IMR-90 (cell line): Measurements from ENCODE around the gene PAAF1. TPM values are rescaled to one million over a fixed set of nuclear protein-coding genes. Genes with fewer than 3 reads are reported as not detected.

Experiments used
- ATAC-seq: fragments of 200-7000 bp; cut with Tn5 transposase; 2 replicates; pipeline ENCODE4 v1.9.1; 2020; ENCODE audit warnings: low read depth, mild to moderate bottlenecking, moderate library complexity
- BruUV-seq: library from RNA; stranded (reverse); fragments of 400-500 nt; replicated peaks from 2 replicates; lab custom pipeline; 2021; lab: Mats Ljungman, UMichigan
- CTCF ChIA-PET: fragments of 300-600 bp; formaldehyde crosslinking; extraction: SDS; loops from one replicate; lab custom pipeline; 2021; ENCODE audit warnings: antibody characterized with exemption; lab: Yijun Ruan, JAX
- POLR2A ChIA-PET: fragments of 300-600 bp; sonication (Branson Sonifier 250); formaldehyde crosslinking; loops from one replicate; lab custom pipeline; 2022; ENCODE audit warnings: antibody characterized with exemption; ENCODE audit not compliant: unreplicated experiment; lab: Charles Lee
- DNase-seq: peaks from one replicate; pipeline ENCODE4 v3.0.0; 2013
- H2AFZ ChIP-seq: replicated peaks from 2 replicates; pipeline ENCODE3; 2013; ENCODE audit warnings: low read length, mild to moderate bottlenecking; ENCODE audit not compliant: poor library complexity
- H2AK5ac ChIP-seq: 2 replicates; pipeline ENCODE4 v1.6.1; 2013; ENCODE audit warnings: low read depth, low read length, inconsistent platforms
- H2AK9ac ChIP-seq: replicated peaks from 2 replicates; pipeline ENCODE3; 2013; ENCODE audit warnings: mild to moderate bottlenecking, low read depth, low read length, moderate library complexity; ENCODE audit not compliant: poor library complexity
- H2BK120ac ChIP-seq: 2 replicates; pipeline ENCODE4 v1.6.1; 2013; ENCODE audit warnings: low read depth, low read length, inconsistent platforms
- H2BK15ac ChIP-seq: 3 replicates; pipeline ENCODE4 v1.6.1; 2013; ENCODE audit warnings: low read depth, low read length, inconsistent platforms
- H2BK20ac ChIP-seq: 2 replicates; pipeline ENCODE4 v1.6.1; 2013; ENCODE audit warnings: low read depth, mild to moderate bottlenecking, inconsistent platforms, low read length, moderate library complexity
- H2BK5ac ChIP-seq: 2 replicates; pipeline ENCODE4 v1.6.1; 2013; ENCODE audit warnings: mild to moderate bottlenecking, low read depth, low read length, inconsistent platforms; ENCODE audit not compliant: poor library complexity, severe bottlenecking
- H3K14ac ChIP-seq: replicated peaks from 2 replicates; pipeline ENCODE4 v1.6.1; 2013; ENCODE audit warnings: low read depth, low read length, inconsistent platforms
- H3K18ac ChIP-seq: 2 replicates; pipeline ENCODE4 v1.6.1; 2013; ENCODE audit warnings: low read depth, low read length, control low read depth
- H3K23ac ChIP-seq: 2 replicates; pipeline ENCODE4 v1.6.1; 2013; ENCODE audit warnings: low read depth, low read length, inconsistent platforms
- H3K27ac ChIP-seq: 2 replicates; pipeline ENCODE4 v1.5.1; 2013; ENCODE audit warnings: mild to moderate bottlenecking, control low read depth, low read length; ENCODE audit not compliant: insufficient read depth
- H3K27me3 ChIP-seq: 2 replicates; pipeline ENCODE4 v1.6.1; 2013; ENCODE audit warnings: low read length; ENCODE audit not compliant: control insufficient read depth, insufficient read depth
- H3K36me3 ChIP-seq: 2 replicates; pipeline ENCODE4 v1.6.1; 2013; ENCODE audit warnings: low read length, mixed read lengths; ENCODE audit not compliant: control insufficient read depth, insufficient read depth
- H3K4ac ChIP-seq: 2 replicates; pipeline ENCODE4 v1.6.1; 2013; ENCODE audit warnings: low read depth, low read length, inconsistent platforms
- H3K4me1 ChIP-seq: 2 replicates; pipeline ENCODE4 v1.6.1; 2013; ENCODE audit warnings: low read length, mixed read lengths; ENCODE audit not compliant: control insufficient read depth, insufficient read depth
- H3K4me2 ChIP-seq: 2 replicates; pipeline ENCODE4 v1.6.1; 2013; ENCODE audit warnings: low read depth, mild to moderate bottlenecking, control low read depth, low read length, moderate library complexity
- H3K4me3 ChIP-seq: 2 replicates; pipeline ENCODE4 v1.5.1; 2013; ENCODE audit warnings: low read depth, mild to moderate bottlenecking, control low read depth, low read length, moderate library complexity; ENCODE audit not compliant: insufficient read depth
- H3K56ac ChIP-seq: 2 replicates; pipeline ENCODE4 v1.6.1; 2013; ENCODE audit warnings: low read length, inconsistent platforms; ENCODE audit not compliant: insufficient read depth; ENCODE audit errors: extremely low read depth
- H3K79me1 ChIP-seq, 2 experiments: 2 replicates each; pipeline ENCODE4 v1.6.1; 2013; ENCODE audit warnings: low read length in 2 of 2, inconsistent platforms in 1 of 2, low read depth in 1 of 2
- H3K9ac ChIP-seq: 2 replicates; pipeline ENCODE4 v1.6.1; 2013; ENCODE audit warnings: low read depth, low read length, control low read depth
- H3K9me1 ChIP-seq: 2 replicates; pipeline ENCODE4 v1.6.1; 2013; ENCODE audit warnings: low read length, inconsistent platforms; ENCODE audit not compliant: insufficient read depth
- H3K9me3 ChIP-seq: 2 replicates; pipeline ENCODE4 v1.6.1; 2013; ENCODE audit warnings: low read length; ENCODE audit not compliant: control insufficient read depth, insufficient read depth
- H4K20me1 ChIP-seq: 2 replicates; pipeline ENCODE4 v1.6.1; 2013; ENCODE audit warnings: low read length, inconsistent platforms; ENCODE audit not compliant: insufficient read depth
- H4K5ac ChIP-seq: 2 replicates; pipeline ENCODE4 v1.6.1; 2013; ENCODE audit warnings: mild to moderate bottlenecking, low read depth, low read length, control low read depth
- H4K8ac ChIP-seq, 2 experiments: 2 replicates each; pipeline ENCODE4 v1.6.1; 2013; ENCODE audit warnings: low read depth in 2 of 2, low read length in 2 of 2, control low read depth in 1 of 2, inconsistent platforms in 1 of 2
- H4K91ac ChIP-seq: 2 replicates; pipeline ENCODE4 v1.6.1; 2013; ENCODE audit warnings: low read depth, low read length, inconsistent platforms; ENCODE audit not compliant: insufficient read depth
- BHLHE40 ChIP-seq: fragments of 150-350 bp; IDR thresholded peaks from 2 replicates; pipeline ENCODE4 v1.6.1; 2016; ENCODE audit warnings: mild to moderate bottlenecking, low read depth, low read length
- CEBPB ChIP-seq: IDR thresholded peaks from 2 replicates; pipeline ENCODE4 v1.6.1; 2012; ENCODE audit warnings: low read depth, low read length, improper control_type of control experiment
- FOS ChIP-seq: fragments of 150-350 bp; IDR thresholded peaks from 2 replicates; pipeline ENCODE4 v1.6.1; 2016; ENCODE audit warnings: low read depth, low read length
- MAZ ChIP-seq: IDR thresholded peaks from 2 replicates; pipeline ENCODE4 v1.6.1; 2012; ENCODE audit warnings: low read depth, mild to moderate bottlenecking, low read length, improper control_type of control experiment, moderate library complexity, borderline replicate concordance
- MXI1 ChIP-seq: IDR thresholded peaks from 2 replicates; pipeline ENCODE4 v1.6.1; 2012; ENCODE audit warnings: low read depth, mild to moderate bottlenecking, low read length, moderate library complexity, borderline replicate concordance
- NFE2L2 ChIP-seq: fragments of 150-350 bp; IDR thresholded peaks from 2 replicates; pipeline ENCODE4 v1.6.1; 2016; ENCODE audit warnings: low read depth, mild to moderate bottlenecking, low read length
- RAD21 ChIP-seq: IDR thresholded peaks from 2 replicates; pipeline ENCODE4 v1.6.1; 2012; ENCODE audit warnings: low read length, improper control_type of control experiment
- RFX5 ChIP-seq: IDR thresholded peaks from 2 replicates; pipeline ENCODE4 v1.8.0; 2012; ENCODE audit warnings: low read depth, mild to moderate bottlenecking, low read length, moderate library complexity
- SMC3 ChIP-seq: fragments of 150-350 bp; IDR thresholded peaks from 2 replicates; pipeline ENCODE4 v1.6.1; 2016; ENCODE audit warnings: low read depth, mild to moderate bottlenecking, antibody characterized with exemption, low read length, moderate library complexity
- WGBS, 2 experiments: methylation state at CpG; one replicate each; pipeline versions ENCODE4 v1.1.5 to v1.1.7; 2013; ENCODE audit warnings: missing lambda C conversion rate in 2 of 2; ENCODE audit not compliant: insufficient read length in 1 of 2; ENCODE audit errors: extremely low coverage in 2 of 2; 5-methylcytosine and 5-hydroxymethylcytosine counted together
- dilution Hi-C: fragments of 300-500 bp; cut with HindIII; formaldehyde crosslinking; loops from one replicate; pipeline ENCODE4 v1.14.3; 2018; ENCODE audit warnings: low sequenced_read_pairs; ENCODE audit not compliant: unreplicated experiment
- in situ Hi-C: fragments of 300-500 bp; cut with MboI; formaldehyde crosslinking; loops from 3 replicates; pipeline ENCODE4 v1.14.3; 2019; ENCODE audit warnings: low sequenced_read_pairs, inconsistent platforms, mixed read lengths
- intact Hi-C: fragments of 100-400 bp; cut with micrococcal nuclease; formaldehyde crosslinking; loops from 2 replicates; pipeline ENCODE4 v1.10.0; 2022
- polyA plus RNA-seq, 3 experiments: library from polyadenylated mRNA; depleted of rRNA; stranded (reverse); fragments of >200 nt; gene quantifications; 2 replicates each; pipeline ENCODE4 v1.2.3, GENCODE V29; 2012; ENCODE audit warnings: low replicate concordance in 1 of 3
- total RNA-seq: library from RNA; depleted of rRNA; stranded (reverse); fragments of >200 nt; gene quantifications from 2 replicates; pipeline ENCODE4 v1.2.3, GENCODE V29; 2012
- TF ChIP-seq, protein P1 (sequence below): fragments of 150-350 bp; IDR thresholded peaks from 2 replicates; pipeline ENCODE4 v1.6.1; 2016; ENCODE audit warnings: low read depth, mild to moderate bottlenecking, low read length, moderate library complexity, borderline replicate concordance
- TF ChIP-seq, protein P2 (sequence below): fragments of 150-350 bp; IDR thresholded peaks from 2 replicates; pipeline ENCODE4 v1.6.1; 2017; ENCODE audit warnings: mild to moderate bottlenecking, antibody characterized with exemption, low read length, low read depth
- TF ChIP-seq, protein P3 (sequence below): conservative IDR thresholded peaks from 2 replicates; pipeline ENCODE4 v1.5.1; 2012; ENCODE audit warnings: mild to moderate bottlenecking, low read depth, low read length, improper control_type of control experiment

The PAAF1 gene
- total and polyA plus RNA-seq, 2 of the 4 experiments (the other 2 are of a cell fraction) = 15.1 to 16.4 TPM

DNA sequence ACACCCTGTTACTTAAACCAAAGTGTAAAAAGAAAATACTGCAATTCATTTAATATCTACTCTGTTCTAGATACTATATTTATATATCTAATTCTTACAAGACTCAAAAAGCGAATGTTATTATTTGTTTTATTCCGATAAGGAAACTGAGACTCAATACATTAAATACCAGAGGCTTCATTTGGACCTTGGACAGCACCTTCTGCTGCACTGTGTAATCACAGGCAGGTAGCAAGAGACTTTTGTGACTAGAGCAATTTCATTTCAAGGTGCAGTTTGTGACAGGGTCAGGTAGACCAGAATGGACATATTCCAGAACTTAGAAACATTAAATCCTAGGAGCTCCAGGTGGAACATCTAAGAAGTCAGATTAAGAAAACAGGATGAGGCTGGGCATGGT lies 52.6 kb downstream of the PAAF1 start:
- Histone ChIP-seq H3K4ac (no peak overlapping the region), H4K5ac (no peak overlapping the region), H3K36me3 (peaks cover 25% of the 10 kb centered on the region), H3K27ac (no peak overlapping the region), H2AFZ (no peak overlapping the region), H3K4me1 (no peaks in the 10 kb centered on the region), H4K20me1 (no peaks in the 10 kb centered on the region), H4K8ac (no peak overlapping the region), H3K23ac (no peak overlapping the region), H3K4me3 (no peak overlapping the region), H3K9ac (no peak overlapping the region), H2AK5ac (no peak overlapping the region), H3K27me3 (no peaks in the 10 kb centered on the region), H2BK20ac (no peak overlapping the region), H2BK15ac (no peak overlapping the region), H3K9me3 (no peaks in the 10 kb centered on the region), H2BK120ac (no peak overlapping the region), H3K79me1 (no peaks in the 10 kb centered on the region), H4K91ac (no peak overlapping the region), H3K4me2 (no peak overlapping the region), H3K14ac (no peak overlapping the region), H3K9me1 (no peaks in the 10 kb centered on the region), H2BK5ac (no peak overlapping the region), H2AK9ac (no peak overlapping the region), H3K56ac (no peak overlapping the region), H3K18ac (no peak overlapping the region)
- CTCF ChIA-PET = no interaction called here
- intact Hi-C loops (no loop called here), dilution Hi-C loops (no loop called here), in situ Hi-C loops (no loop called here)
- ATAC-seq (no peak), DNase-seq (no peak)
- POLR2A ChIA-PET = no interaction called here
- no CpG with 5 or more reads among the region's 2 CpGs for WGBS, 2 experiments
- BruUV-seq = no TSS peak
- TF ChIP-seq RAD21 = no peak
- no peak for TF ChIP-seq MAZ
- TF ChIP-seq CEBPB = no peak
- TF ChIP-seq RFX5 = no peak
- TF ChIP-seq NFE2L2 = no peak
- TF ChIP-seq, protein P1, sequence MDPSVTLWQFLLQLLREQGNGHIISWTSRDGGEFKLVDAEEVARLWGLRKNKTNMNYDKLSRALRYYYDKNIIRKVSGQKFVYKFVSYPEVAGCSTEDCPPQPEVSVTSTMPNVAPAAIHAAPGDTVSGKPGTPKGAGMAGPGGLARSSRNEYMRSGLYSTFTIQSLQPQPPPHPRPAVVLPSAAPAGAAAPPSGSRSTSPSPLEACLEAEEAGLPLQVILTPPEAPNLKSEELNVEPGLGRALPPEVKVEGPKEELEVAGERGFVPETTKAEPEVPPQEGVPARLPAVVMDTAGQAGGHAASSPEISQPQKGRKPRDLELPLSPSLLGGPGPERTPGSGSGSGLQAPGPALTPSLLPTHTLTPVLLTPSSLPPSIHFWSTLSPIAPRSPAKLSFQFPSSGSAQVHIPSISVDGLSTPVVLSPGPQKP = no peak
- no peak for TF ChIP-seq BHLHE40
- TF ChIP-seq FOS = no peak
- TF ChIP-seq, protein P2, sequence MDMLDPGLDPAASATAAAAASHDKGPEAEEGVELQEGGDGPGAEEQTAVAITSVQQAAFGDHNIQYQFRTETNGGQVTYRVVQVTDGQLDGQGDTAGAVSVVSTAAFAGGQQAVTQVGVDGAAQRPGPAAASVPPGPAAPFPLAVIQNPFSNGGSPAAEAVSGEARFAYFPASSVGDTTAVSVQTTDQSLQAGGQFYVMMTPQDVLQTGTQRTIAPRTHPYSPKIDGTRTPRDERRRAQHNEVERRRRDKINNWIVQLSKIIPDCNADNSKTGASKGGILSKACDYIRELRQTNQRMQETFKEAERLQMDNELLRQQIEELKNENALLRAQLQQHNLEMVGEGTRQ = no peak
- TF ChIP-seq MXI1 = no peak
- TF ChIP-seq, protein P3, sequence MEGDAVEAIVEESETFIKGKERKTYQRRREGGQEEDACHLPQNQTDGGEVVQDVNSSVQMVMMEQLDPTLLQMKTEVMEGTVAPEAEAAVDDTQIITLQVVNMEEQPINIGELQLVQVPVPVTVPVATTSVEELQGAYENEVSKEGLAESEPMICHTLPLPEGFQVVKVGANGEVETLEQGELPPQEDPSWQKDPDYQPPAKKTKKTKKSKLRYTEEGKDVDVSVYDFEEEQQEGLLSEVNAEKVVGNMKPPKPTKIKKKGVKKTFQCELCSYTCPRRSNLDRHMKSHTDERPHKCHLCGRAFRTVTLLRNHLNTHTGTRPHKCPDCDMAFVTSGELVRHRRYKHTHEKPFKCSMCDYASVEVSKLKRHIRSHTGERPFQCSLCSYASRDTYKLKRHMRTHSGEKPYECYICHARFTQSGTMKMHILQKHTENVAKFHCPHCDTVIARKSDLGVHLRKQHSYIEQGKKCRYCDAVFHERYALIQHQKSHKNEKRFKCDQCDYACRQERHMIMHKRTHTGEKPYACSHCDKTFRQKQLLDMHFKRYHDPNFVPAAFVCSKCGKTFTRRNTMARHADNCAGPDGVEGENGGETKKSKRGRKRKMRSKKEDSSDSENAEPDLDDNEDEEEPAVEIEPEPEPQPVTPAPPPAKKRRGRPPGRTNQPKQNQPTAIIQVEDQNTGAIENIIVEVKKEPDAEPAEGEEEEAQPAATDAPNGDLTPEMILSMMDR = no peak
- no peak for TF ChIP-seq SMC3
